ENCODE data around the gene MAP3K14. TPM values are rescaled to one million over a fixed set of nuclear protein-coding genes. Genes with fewer than 3 reads are reported as not detected.

Gene MAP3K14
- polyA plus RNA-seq, 1 experiment: 4.9 TPM

- Histone ChIP-seq H3K27me3 (ENCODE audit: control insufficient read depth, insufficient read depth, low read length) (no peaks in the 10 kb centered on the region), H3K4me3 (ENCODE audit: low read depth, low read length) (peak overlapping the region; percentile 92), H3K27ac (ENCODE audit: low read depth, low read length) (no peak overlapping the region), H3K9me3 (ENCODE audit: control insufficient read depth, insufficient read depth, low read length) (no peaks in the 10 kb centered on the region)
- DNase-seq (ENCODE audit: low read depth, low spot score): no peak
- TF ChIP-seq, protein P1, sequence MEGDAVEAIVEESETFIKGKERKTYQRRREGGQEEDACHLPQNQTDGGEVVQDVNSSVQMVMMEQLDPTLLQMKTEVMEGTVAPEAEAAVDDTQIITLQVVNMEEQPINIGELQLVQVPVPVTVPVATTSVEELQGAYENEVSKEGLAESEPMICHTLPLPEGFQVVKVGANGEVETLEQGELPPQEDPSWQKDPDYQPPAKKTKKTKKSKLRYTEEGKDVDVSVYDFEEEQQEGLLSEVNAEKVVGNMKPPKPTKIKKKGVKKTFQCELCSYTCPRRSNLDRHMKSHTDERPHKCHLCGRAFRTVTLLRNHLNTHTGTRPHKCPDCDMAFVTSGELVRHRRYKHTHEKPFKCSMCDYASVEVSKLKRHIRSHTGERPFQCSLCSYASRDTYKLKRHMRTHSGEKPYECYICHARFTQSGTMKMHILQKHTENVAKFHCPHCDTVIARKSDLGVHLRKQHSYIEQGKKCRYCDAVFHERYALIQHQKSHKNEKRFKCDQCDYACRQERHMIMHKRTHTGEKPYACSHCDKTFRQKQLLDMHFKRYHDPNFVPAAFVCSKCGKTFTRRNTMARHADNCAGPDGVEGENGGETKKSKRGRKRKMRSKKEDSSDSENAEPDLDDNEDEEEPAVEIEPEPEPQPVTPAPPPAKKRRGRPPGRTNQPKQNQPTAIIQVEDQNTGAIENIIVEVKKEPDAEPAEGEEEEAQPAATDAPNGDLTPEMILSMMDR (IDR thresholded peaks at IDR 0.05; ENCODE audit: low read depth, low read length): no peak
- POLR2A ChIA-PET: interaction anchor here (0.7 kb wide), 1 partner anchor 63 kb away, joined by 5 read pairs; no protein-coding TSS in a partner anchor
- CTCF ChIA-PET: interaction anchor here (0.5 to 4.7 kb wide), 5 partner anchors 37 to 179 kb away, joined by 3 to 29 read pairs (median 6); partner anchors contain the start of gene ACBD4
These were observed 2.7 kb downstream of the MAP3K14 start for GRCh38 chr17:45313996-45314740.

DNA sequence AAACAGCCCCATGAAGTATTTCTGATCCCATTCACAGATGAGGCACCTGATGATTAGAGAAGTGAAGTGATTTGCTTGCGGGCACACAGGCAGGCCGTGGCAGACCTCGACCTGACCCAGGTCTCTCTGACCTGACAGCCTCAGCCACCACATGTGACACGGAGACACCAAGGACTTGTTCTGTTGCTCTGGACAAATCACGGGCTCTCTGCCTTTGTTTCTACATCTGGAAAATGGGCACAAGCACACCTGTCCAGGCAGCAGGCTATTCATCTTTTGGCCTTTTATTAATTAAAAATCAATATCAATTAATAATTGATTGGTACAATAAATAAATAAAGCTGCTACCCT lies 3.4 kb downstream of the MAP3K14 start:
- peak overlapping the region; percentile 22 for H3K4me3 ChIP-seq (ENCODE audit: low read depth, low read length)
- no peaks in the 10 kb centered on the region for H3K9me3 ChIP-seq (ENCODE audit: control insufficient read depth, insufficient read depth, low read length)
- TF ChIP-seq, protein P1 (IDR thresholded peaks at IDR 0.05; ENCODE audit: low read depth, low read length): no peak
- no peak for DNase-seq (ENCODE audit: low read depth, low spot score)
- CTCF ChIA-PET: interaction anchor here (0.5 to 4.7 kb wide), 4 partner anchors 19 to 164 kb away, joined by 3 to 29 read pairs (median 6); no protein-coding TSS in a partner anchor
- POLR2A ChIA-PET: no interaction called here
- H3K27me3 ChIP-seq (ENCODE audit: control insufficient read depth, insufficient read depth, low read length): no peaks in the 10 kb centered on the region
- no peak overlapping the region for H3K27ac ChIP-seq (ENCODE audit: low read depth, low read length)

DNA sequence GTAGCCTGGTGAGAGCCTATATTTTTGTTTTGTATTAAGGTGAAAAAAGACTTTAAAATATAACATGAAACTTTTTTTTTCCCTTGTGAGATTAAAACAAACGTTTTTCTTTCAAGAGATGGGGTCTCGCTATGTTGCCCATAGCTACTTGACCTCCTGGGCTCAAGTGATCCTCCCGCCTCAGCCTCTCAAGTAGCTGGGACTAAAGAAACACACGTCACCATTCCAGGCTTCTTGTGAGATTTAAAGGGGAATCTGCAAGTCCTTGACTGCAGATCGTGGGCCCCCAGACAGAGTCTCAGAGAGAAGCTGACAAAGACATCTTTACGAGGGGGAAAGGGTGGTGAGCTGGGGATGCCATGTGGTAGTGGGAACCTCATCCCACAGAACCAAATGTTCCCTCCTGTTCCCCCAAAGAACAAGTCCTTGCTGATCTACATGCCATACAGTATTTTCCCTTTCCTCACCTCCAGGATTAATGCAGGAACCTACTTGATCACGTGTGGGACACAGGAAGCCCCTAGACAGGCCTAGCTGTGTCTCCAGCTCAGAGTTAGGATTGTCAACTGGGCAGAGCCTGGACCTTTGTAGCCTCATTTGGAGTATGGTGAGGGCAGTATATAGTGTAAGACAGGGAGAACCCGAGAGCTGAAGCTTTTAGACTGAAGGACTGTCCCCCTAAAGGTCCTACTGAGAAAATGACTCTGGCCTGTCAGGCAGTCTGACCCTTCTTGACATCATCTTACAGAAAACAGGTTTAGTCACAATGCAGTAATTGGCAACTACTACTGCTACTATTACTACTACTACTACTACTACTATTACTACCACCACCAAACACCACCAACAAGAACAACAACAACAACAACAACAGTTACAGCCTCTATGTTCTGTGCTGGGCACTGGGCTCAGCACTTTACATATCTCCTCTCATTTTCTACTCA lies 4.1 kb downstream of the MAP3K14 start:
- Histone ChIP-seq H3K9me3 (ENCODE audit: control insufficient read depth, insufficient read depth, low read length) (no peaks in the 10 kb centered on the region), H3K4me3 (ENCODE audit: low read depth, low read length) (peak overlapping the region; percentile 22), H3K27ac (ENCODE audit: low read depth, low read length) (no peak overlapping the region), H3K27me3 (ENCODE audit: control insufficient read depth, insufficient read depth, low read length) (no peaks in the 10 kb centered on the region)
- no peak for DNase-seq (ENCODE audit: low read depth, low spot score)
- ChIA-PET POLR2A (interaction anchor here (0.6 to 1.4 kb wide), 3 partner anchors 23 to 59 kb away, joined by 3 to 5 read pairs (median 3); no protein-coding TSS in a partner anchor), CTCF (interaction anchor here (0.7 to 2.8 kb wide), 4 partner anchors 18 to 85 kb away, joined by 3 to 24 read pairs (median 4); no protein-coding TSS in a partner anchor)
- TF ChIP-seq, protein P1 (IDR thresholded peaks at IDR 0.05; ENCODE audit: low read depth, low read length): no peak

DNA sequence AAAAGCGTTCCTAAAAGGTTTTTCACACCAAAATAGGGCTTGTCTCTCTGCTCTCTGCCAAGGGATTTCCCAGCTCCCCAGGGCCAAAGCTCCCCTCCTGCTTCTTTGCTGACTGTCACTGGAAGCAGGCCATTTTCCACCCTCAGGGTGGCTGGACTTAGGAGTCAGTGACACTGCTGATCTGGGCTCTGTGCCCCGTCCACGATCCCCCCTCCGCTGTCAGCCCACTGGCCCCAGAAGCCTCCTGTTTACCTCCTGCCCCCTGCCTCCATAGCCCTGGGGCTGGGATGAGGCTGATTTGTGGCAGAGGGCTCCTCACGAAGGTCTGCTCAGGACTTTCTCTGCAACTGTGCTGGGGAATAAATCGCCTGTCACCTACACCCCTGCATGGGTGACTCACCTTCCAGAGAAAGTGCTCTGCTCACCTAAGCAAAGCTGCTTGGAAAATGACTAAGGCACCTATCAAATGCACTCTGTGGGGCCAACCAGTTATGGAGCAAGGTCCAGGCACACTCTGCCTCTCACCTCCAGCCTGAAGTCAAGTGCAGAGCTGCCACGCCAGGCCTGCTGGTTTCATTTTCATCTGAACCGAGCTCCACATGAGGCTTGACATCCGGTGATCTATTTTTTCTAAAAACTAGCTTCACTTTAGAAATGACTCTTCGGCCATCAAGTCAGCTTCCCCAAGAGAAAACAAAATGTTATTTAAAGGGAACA lies 4.9 kb downstream of the MAP3K14 start:
- H3K4me3 ChIP-seq (ENCODE audit: low read depth, low read length): no peak overlapping the region
- TF ChIP-seq, protein P1 (IDR thresholded peaks at IDR 0.05; ENCODE audit: low read depth, low read length): no peak
- ChIA-PET CTCF (interaction anchor here (0.7 to 2.8 kb wide), 5 partner anchors 17 to 84 kb away, joined by 3 to 24 read pairs (median 3); no protein-coding TSS in a partner anchor), POLR2A (interaction anchor here (0.6 to 1.4 kb wide), 3 partner anchors 23 to 60 kb away, joined by 3 to 5 read pairs (median 3); no protein-coding TSS in a partner anchor)
- DNase-seq (ENCODE audit: low read depth, low spot score): no peak
- peak overlapping the region; percentile 54 for H3K27ac ChIP-seq (ENCODE audit: low read depth, low read length)
- no peaks in the 10 kb centered on the region for H3K27me3 ChIP-seq (ENCODE audit: control insufficient read depth, insufficient read depth, low read length)
- no peaks in the 10 kb centered on the region for H3K9me3 ChIP-seq (ENCODE audit: control insufficient read depth, insufficient read depth, low read length)

Data from AG04450 (cell line).